ENCODE results near the gene PALM2AKAP2.

GRCh38 chr9:109813303-109813702, 33.3 kb downstream of the PALM2AKAP2 start:
- TF ChIP-seq CTCF (conservative IDR thresholded peaks at IDR 0.05; ENCODE audit: low read depth in 2 of 2) (no peak), EZH2phosphoT487 (IDR thresholded peaks at IDR 0.05; ENCODE audit: unreplicated experiment) (no peak), POLR2AphosphoS5 (IDR thresholded peaks at IDR 0.05; ENCODE audit: low read depth) (no peak), ZNF331 (CRISPR knock-in tag; IDR thresholded peaks at IDR 0.05; ENCODE audit: low read depth) (no peak), EZH2 (IDR thresholded peaks at IDR 0.05; ENCODE audit: low read depth, unreplicated experiment) (no peak), REST (IDR thresholded peaks at IDR 0.05; ENCODE audit: unreplicated experiment) (no peak), JUNB (IDR thresholded peaks at IDR 0.05; ENCODE audit: unreplicated experiment) (no peak), ETS1 (IDR thresholded peaks at IDR 0.05) (no peak), STAT1 (IDR thresholded peaks at IDR 0.05; ENCODE audit: unreplicated experiment) (no peak), NANOG (IDR thresholded peaks at IDR 0.05; ENCODE audit: borderline replicate concordance) (no peak), ZNF114 (CRISPR knock-in tag; IDR thresholded peaks at IDR 0.05) (no peak), CREB1 (CRISPR knock-in tag; IDR thresholded peaks at IDR 0.05; ENCODE audit: low read depth) (no peak)

Data from GM23338 (cell line).